ENCODE measurements around the gene TPMT.
"Not testable (repeated sequence)": the region's sequence is repeated elsewhere in the genome, so short reads cannot be mapped to it uniquely, and the experiment has no call there.

Gene TPMT

GRCh38 chr6:18155864-18156421, 1.1 kb upstream of the TPMT start:
- peak; percentile 2 to 15 for DNase-seq (ENCODE audit: low read depth in 2 of 2)

- peak; percentile 92 to 98 for DNase-seq (ENCODE audit: low read depth in 2 of 2)
These were observed 430 bp upstream of the TPMT start, which contains the start of gene KDM1B for GRCh38 chr6:18155150-18155863. TSS of gene KDM1B (plus strand) at chr6:18155422. CDS start at chr6:18159896, 4,474 bp downstream.

GRCh38 chr6:18153311-18153703, 1.6 kb downstream of the TPMT start:
- no peak for DNase-seq (ENCODE audit: low read depth in 2 of 2)

GRCh38 chr6:18151801-18152200, 3.1 kb downstream of the TPMT start:
- DNase-seq (ENCODE audit: low read depth in 2 of 2) = no peak

- not testable (repeated sequence) for DNase-seq (ENCODE audit: low read depth in 2 of 2)
These were observed 3.5 kb downstream of the TPMT start for GRCh38 chr6:18151391-18151790.

- DNase-seq (ENCODE audit: low read depth in 2 of 2) = no peak
These were observed 6.4 kb downstream of the TPMT start for GRCh38 chr6:18148304-18149025.

- no peak for DNase-seq (ENCODE audit: low read depth in 2 of 2)
These were observed 7.3 kb downstream of the TPMT start for GRCh38 chr6:18147616-18148015.

- no peak for DNase-seq (ENCODE audit: low read depth in 2 of 2)
These were observed 7.7 kb downstream of the TPMT start for GRCh38 chr6:18147160-18147559.

GRCh38 chr6:18142591-18142861, 12.4 kb downstream of the TPMT start:
- no peak for DNase-seq (ENCODE audit: low read depth in 2 of 2)

- no peak for DNase-seq (ENCODE audit: low read depth in 2 of 2)
These were observed 12.9 kb downstream of the TPMT start for GRCh38 chr6:18141805-18142590.

- no peak for DNase-seq (ENCODE audit: low read depth in 2 of 2)
These were observed 14.8 kb downstream of the TPMT start for GRCh38 chr6:18139935-18140621.

GRCh38 chr6:18138906-18139305, 16.0 kb downstream of the TPMT start:
- no peak for DNase-seq (ENCODE audit: low read depth in 2 of 2)

GRCh38 chr6:18136260-18136659, 18.6 kb downstream of the TPMT start:
- DNase-seq (ENCODE audit: low read depth in 2 of 2) = no peak

GRCh38 chr6:18135171-18135570, 19.7 kb downstream of the TPMT start:
- DNase-seq (ENCODE audit: low read depth in 2 of 2) = no peak

GRCh38 chr6:18132346-18132745, 22.5 kb downstream of the TPMT start:
- DNase-seq (ENCODE audit: low read depth in 2 of 2) = no peak

- DNase-seq (ENCODE audit: low read depth in 2 of 2) = no peak
These were observed 28.8 kb downstream of the TPMT start for GRCh38 chr6:18126121-18126520.

- DNase-seq (ENCODE audit: low read depth in 2 of 2) = peak; percentile 9 to 52
These were observed 32.5 kb downstream of the TPMT start, which contains the start of gene NHLRC1 for GRCh38 chr6:18122128-18123093. TSS of gene NHLRC1 (minus strand) at chr6:18122677. CDS start at chr6:18122606, 71 bp downstream.

- no peak for DNase-seq (ENCODE audit: low read depth in 2 of 2)
These were observed 33.2 kb downstream of the TPMT start for GRCh38 chr6:18121580-18122127.

GRCh38 chr6:18119236-18119635, 35.6 kb downstream of the TPMT start:
- DNase-seq (ENCODE audit: low read depth in 2 of 2) = no peak

GRCh38 chr6:18118330-18118729, 36.5 kb downstream of the TPMT start:
- no peak for DNase-seq (ENCODE audit: low read depth in 2 of 2)
